ENCODE data around the gene GSTM4. TPM values are rescaled to one million over a fixed set of nuclear protein-coding genes. Genes with fewer than 3 reads are reported as not detected.
"Not testable (repeated sequence)": the region's sequence is repeated elsewhere in the genome, so short reads cannot be mapped to it uniquely, and the experiment has no call there.

The GSTM4 gene
- total and polyA plus RNA-seq, 4 donors, result 24.5 to 48.6 (median 34.9) TPM

- H3K4me1 ChIP-seq (ENCODE audit: control insufficient read depth, insufficient read depth, low read length); H3K27me3 ChIP-seq (ENCODE audit: control insufficient read depth, insufficient read depth, low read length); H3K36me3 ChIP-seq (ENCODE audit: control insufficient read depth, insufficient read depth, low read length); H3K27ac ChIP-seq (ENCODE audit: low read depth, low read length); H3K4me3 ChIP-seq (ENCODE audit: low read depth, low read length); H3K9me3 ChIP-seq (ENCODE audit: control insufficient read depth, insufficient read depth, low read length); DNase-seq (ENCODE audit: low read depth in 4 of 6, low spot score in 6 of 6): not testable (repeated sequence)
- no CpG with 5 or more reads among the region's 3 CpGs for WGBS (ENCODE audit: insufficient coverage)
Observed at GRCh38 chr1:109695138-109695537, 39.2 kb downstream of the GSTM4 start.

GRCh38 chr1:109697066-109697465 is 41.2 kb downstream of the GSTM4 start:
- Histone ChIP-seq H3K9me3 (ENCODE audit: control insufficient read depth, insufficient read depth, low read length) (no peaks in the 10 kb centered on the region), H3K4me3 (ENCODE audit: low read depth, low read length) (no peak overlapping the region), H3K27ac (ENCODE audit: low read depth, low read length) (no peak overlapping the region), H3K4me1 (ENCODE audit: control insufficient read depth, insufficient read depth, low read length) (no peaks in the 10 kb centered on the region), H3K36me3 (ENCODE audit: control insufficient read depth, insufficient read depth, low read length) (no peaks in the 10 kb centered on the region), H3K27me3 (ENCODE audit: control insufficient read depth, insufficient read depth, low read length) (no peaks in the 10 kb centered on the region)
- DNase-seq (ENCODE audit: low read depth in 4 of 6, low spot score in 6 of 6), result no peak
- WGBS (ENCODE audit: insufficient coverage), result no CpG with 5 or more reads among the region's 4 CpGs

GRCh38 chr1:109697861-109698260 is 42.0 kb downstream of the GSTM4 start:
- WGBS (ENCODE audit: insufficient coverage), result no CpG with 5 or more reads among the region's 4 CpGs
- H3K4me1 ChIP-seq (ENCODE audit: control insufficient read depth, insufficient read depth, low read length); H3K36me3 ChIP-seq (ENCODE audit: control insufficient read depth, insufficient read depth, low read length); H3K27me3 ChIP-seq (ENCODE audit: control insufficient read depth, insufficient read depth, low read length); H3K9me3 ChIP-seq (ENCODE audit: control insufficient read depth, insufficient read depth, low read length); H3K4me3 ChIP-seq (ENCODE audit: low read depth, low read length); H3K27ac ChIP-seq (ENCODE audit: low read depth, low read length); DNase-seq (ENCODE audit: low read depth in 4 of 6, low spot score in 6 of 6): not testable (repeated sequence)

- H3K9me3 ChIP-seq (ENCODE audit: control insufficient read depth, insufficient read depth, low read length); H3K4me3 ChIP-seq (ENCODE audit: low read depth, low read length); H3K4me1 ChIP-seq (ENCODE audit: control insufficient read depth, insufficient read depth, low read length); H3K36me3 ChIP-seq (ENCODE audit: control insufficient read depth, insufficient read depth, low read length); H3K27ac ChIP-seq (ENCODE audit: low read depth, low read length); H3K27me3 ChIP-seq (ENCODE audit: control insufficient read depth, insufficient read depth, low read length); DNase-seq (ENCODE audit: low read depth in 4 of 6, low spot score in 6 of 6): not testable (repeated sequence)
- WGBS (ENCODE audit: insufficient coverage), result 100% methylated on average over 2 of the region's 3 CpGs
Observed at GRCh38 chr1:109702940-109703339, 47.0 kb downstream of the GSTM4 start.

GRCh38 chr1:109704173-109704572 is 48.3 kb downstream of the GSTM4 start:
- 66% methylated on average over 8 of the region's 8 CpGs for WGBS (ENCODE audit: insufficient coverage)

GRCh38 chr1:109705411-109705810 is 49.5 kb downstream of the GSTM4 start:
- no peak overlapping the region for H3K4me3 ChIP-seq (ENCODE audit: low read depth, low read length)
- H3K36me3 ChIP-seq (ENCODE audit: control insufficient read depth, insufficient read depth, low read length), result no peaks in the 10 kb centered on the region
- no peak overlapping the region for H3K27ac ChIP-seq (ENCODE audit: low read depth, low read length)
- WGBS (ENCODE audit: insufficient coverage), result 88% methylated on average over 4 of the region's 4 CpGs
- H3K27me3 ChIP-seq (ENCODE audit: control insufficient read depth, insufficient read depth, low read length), result no peaks in the 10 kb centered on the region
- DNase-seq (ENCODE audit: low read depth in 4 of 6, low spot score in 6 of 6), result no peak
- H3K4me1 ChIP-seq (ENCODE audit: control insufficient read depth, insufficient read depth, low read length), result no peaks in the 10 kb centered on the region
- peaks cover 1% of the 10 kb centered on the region for H3K9me3 ChIP-seq (ENCODE audit: control insufficient read depth, insufficient read depth, low read length)

More at GRCh38 chr1:109704173-109704572, 48.3 kb downstream of the GSTM4 start:
- no peak overlapping the region for H3K27ac ChIP-seq (ENCODE audit: low read depth, low read length)
- H3K4me1 ChIP-seq (ENCODE audit: control insufficient read depth, insufficient read depth, low read length), result no peaks in the 10 kb centered on the region
- peaks cover 1% of the 10 kb centered on the region for H3K9me3 ChIP-seq (ENCODE audit: control insufficient read depth, insufficient read depth, low read length)
- peak in 1 of 6 donors; percentile 34 for DNase-seq (ENCODE audit: low read depth in 4 of 6, low spot score in 6 of 6)
- H3K36me3 ChIP-seq (ENCODE audit: control insufficient read depth, insufficient read depth, low read length), result no peaks in the 10 kb centered on the region
- H3K4me3 ChIP-seq (ENCODE audit: low read depth, low read length), result no peak overlapping the region
- H3K27me3 ChIP-seq (ENCODE audit: control insufficient read depth, insufficient read depth, low read length), result no peaks in the 10 kb centered on the region

- not testable (repeated sequence) for H3K27ac ChIP-seq (ENCODE audit: low read depth, low read length); H3K27me3 ChIP-seq (ENCODE audit: control insufficient read depth, insufficient read depth, low read length)
Observed at GRCh38 chr1:109708949-109709348, 53.0 kb downstream of the GSTM4 start.

GRCh38 chr1:109709822-109710221 is 53.9 kb downstream of the GSTM4 start:
- not testable (repeated sequence) for DNase-seq (ENCODE audit: low read depth in 4 of 6, low spot score in 6 of 6); H3K27me3 ChIP-seq (ENCODE audit: control insufficient read depth, insufficient read depth, low read length); H3K27ac ChIP-seq (ENCODE audit: low read depth, low read length); H3K9me3 ChIP-seq (ENCODE audit: control insufficient read depth, insufficient read depth, low read length); H3K4me3 ChIP-seq (ENCODE audit: low read depth, low read length); H3K36me3 ChIP-seq (ENCODE audit: control insufficient read depth, insufficient read depth, low read length)
- peaks cover 14% of the 10 kb centered on the region for H3K4me1 ChIP-seq (ENCODE audit: control insufficient read depth, insufficient read depth, low read length)

More at GRCh38 chr1:109708949-109709348, 53.0 kb downstream of the GSTM4 start:
- not testable (repeated sequence) for DNase-seq (ENCODE audit: low read depth in 4 of 6, low spot score in 6 of 6); H3K9me3 ChIP-seq (ENCODE audit: control insufficient read depth, insufficient read depth, low read length); H3K4me3 ChIP-seq (ENCODE audit: low read depth, low read length); H3K36me3 ChIP-seq (ENCODE audit: control insufficient read depth, insufficient read depth, low read length); H3K4me1 ChIP-seq (ENCODE audit: control insufficient read depth, insufficient read depth, low read length)
- 83% methylated on average over 1 of the region's 4 CpGs for whole genome bisulfite sequencing (ENCODE audit: insufficient coverage)

Other genes starting within 250 kb of the GSTM4 start
- gene PSMA5, start 229.7 kb upstream of the GSTM4 start, total RNA-seq, result 10 to 100 TPM; 33.3 to 67.6 TPM
- 10 to 100 TPM; 69.9 to 86.0 TPM for gene PSMA5, start 229.7 kb upstream of the GSTM4 start, polyA plus RNA-seq (ENCODE audit: insufficient read length in 2 of 2)
- under 1 TPM; 0.10 to 0.72 TPM for gene SYPL2, start 189.6 kb upstream of the GSTM4 start, total RNA-seq
- 1 to 10 TPM in 1 of 2 donors, under 1 TPM in 1; 0.79 to 1.1 TPM for gene SYPL2, start 189.6 kb upstream of the GSTM4 start, polyA plus RNA-seq (ENCODE audit: insufficient read length in 2 of 2)
- gene ATXN7L2, start 172.2 kb upstream of the GSTM4 start, total RNA-seq, result 1 to 10 TPM; 1.6 to 7.1 TPM
- 10 to 100 TPM; 15.8 to 17.1 TPM for gene ATXN7L2, start 172.2 kb upstream of the GSTM4 start, polyA plus RNA-seq (ENCODE audit: insufficient read length in 2 of 2)
- 1 to 10 TPM; 4.7 to 6.1 TPM for gene CYB561D1, start 162.0 kb upstream of the GSTM4 start, total RNA-seq
- 1 to 10 TPM; 7.4 to 8.5 TPM for gene CYB561D1, start 162.0 kb upstream of the GSTM4 start, polyA plus RNA-seq (ENCODE audit: insufficient read length in 2 of 2)
- 10 to 100 TPM; 12.6 to 18.9 TPM for gene AMIGO1, start 146.4 kb upstream of the GSTM4 start, total RNA-seq
- gene AMIGO1, start 146.4 kb upstream of the GSTM4 start, polyA plus RNA-seq (ENCODE audit: insufficient read length in 2 of 2), result 10 to 100 TPM; 17.7 to 18.0 TPM
- gene GPR61, start 116.2 kb upstream of the GSTM4 start, total RNA-seq, result 10 to 100 TPM in 1 of 2 donors, 1 to 10 TPM in 1; 2.9 to 10.3 TPM
- 10 to 100 TPM in 1 of 2 donors, 1 to 10 TPM in 1; 8.0 to 11.9 TPM for gene GPR61, start 116.2 kb upstream of the GSTM4 start, polyA plus RNA-seq (ENCODE audit: insufficient read length in 2 of 2)
- gene GNAI3, start 107.5 kb upstream of the GSTM4 start, total RNA-seq, result 10 to 100 TPM; 10.3 to 13.0 TPM
- 1 to 10 TPM; 8.4 to 9.8 TPM for gene GNAI3, start 107.5 kb upstream of the GSTM4 start, polyA plus RNA-seq (ENCODE audit: insufficient read length in 2 of 2)
- gene GNAT2, start 36.5 kb upstream of the GSTM4 start, total RNA-seq, result under 1 TPM in 1 of 2 donors, not detected in 1; 0.33 TPM
- not detected for gene GNAT2, start 36.5 kb upstream of the GSTM4 start, polyA plus RNA-seq (ENCODE audit: insufficient read length in 2 of 2)
- 10 to 100 TPM; 54.3 to 56.4 TPM for gene AMPD2, start 36.3 kb upstream of the GSTM4 start, total RNA-seq
- 100 to 1,000 TPM; 100 to 113 TPM for gene AMPD2, start 36.3 kb upstream of the GSTM4 start, polyA plus RNA-seq (ENCODE audit: insufficient read length in 2 of 2)
- 10 to 100 TPM; 50.6 to 86.2 TPM for gene GSTM2, start 12.0 kb downstream of the GSTM4 start, total RNA-seq
- gene GSTM2, start 12.0 kb downstream of the GSTM4 start, polyA plus RNA-seq (ENCODE audit: insufficient read length in 2 of 2), result 100 to 1,000 TPM; 184 to 212 TPM
- gene GSTM1, start 31.7 kb downstream of the GSTM4 start, total RNA-seq, result 10 to 100 TPM in 1 of 2 donors, not detected in 1; 28.5 TPM
- 1 to 10 TPM; 1.5 to 1.8 TPM for gene GSTM1, start 31.7 kb downstream of the GSTM4 start, polyA plus RNA-seq (ENCODE audit: insufficient read length in 2 of 2)
- gene GSTM5, start 56.2 kb downstream of the GSTM4 start, total RNA-seq, result 10 to 100 TPM in 1 of 2 donors, 1 to 10 TPM in 1; 6.6 to 39.9 TPM
- 10 to 100 TPM; 21.0 to 37.0 TPM for gene GSTM5, start 56.2 kb downstream of the GSTM4 start, polyA plus RNA-seq (ENCODE audit: insufficient read length in 2 of 2)
- 100 to 1,000 TPM; 130 to 154 TPM for gene GSTM3, start 84.9 kb downstream of the GSTM4 start, total RNA-seq
- gene GSTM3, start 84.9 kb downstream of the GSTM4 start, polyA plus RNA-seq (ENCODE audit: insufficient read length in 2 of 2), result 100 to 1,000 TPM; 102 to 124 TPM
- not detected for gene EPS8L3, start 107.8 kb downstream of the GSTM4 start, total RNA-seq
- gene EPS8L3, start 107.8 kb downstream of the GSTM4 start, polyA plus RNA-seq (ENCODE audit: insufficient read length in 2 of 2), result under 1 TPM in 1 of 2 donors, not detected in 1; 0.17 TPM